T47D (cell line): ENCODE measurements around the gene MSL2.
"Not testable (repeated sequence)": the region's sequence is repeated elsewhere in the genome, so short reads cannot be mapped to it uniquely, and the experiment has no call there.

Experiments
- DNase-seq, 2 experiments: peaks; one replicate each; pipeline versions ENCODE4 v3.0.0 to v3.0.0-alpha.2; 2011 to 2012; ENCODE audit warnings: low read depth in 1 of 2, low spot score in 1 of 2
- JUND ChIP-seq: IDR thresholded peaks from 2 replicates; pipeline ENCODE4 v1.6.1; 2012; ENCODE audit warnings: low read depth
- in situ Hi-C: cut with HindIII; loops from 2 replicates; pipeline ENCODE4 v1.10.0; 2016; ENCODE audit warnings: low sequenced_read_pairs, low pct_unique_long_range_greater_than_20kb

MSL2 gene

DNA sequence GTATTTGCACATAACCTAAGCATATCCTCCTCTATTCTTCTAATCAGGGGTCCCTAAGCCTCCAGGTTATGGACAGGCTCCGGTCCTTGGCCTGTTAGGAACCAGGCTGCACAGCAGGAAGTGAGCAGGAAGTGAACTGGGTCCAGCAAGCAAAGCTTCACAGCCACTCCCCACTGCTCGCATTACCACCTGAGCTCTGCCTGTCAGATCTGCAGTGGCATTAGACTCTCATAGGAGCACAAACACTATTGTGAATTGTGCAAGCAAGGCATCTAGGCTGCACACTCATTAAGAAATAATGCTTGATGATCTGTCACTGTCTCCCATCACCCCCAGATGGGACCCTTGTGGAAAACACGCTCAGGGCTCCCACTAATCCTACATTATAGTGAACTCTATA is 9.8 kb downstream of the MSL2 start:
- no peak for TF ChIP-seq JUND
- peak in 1 of 2 experiments; percentile 63 for DNase-seq

DNA sequence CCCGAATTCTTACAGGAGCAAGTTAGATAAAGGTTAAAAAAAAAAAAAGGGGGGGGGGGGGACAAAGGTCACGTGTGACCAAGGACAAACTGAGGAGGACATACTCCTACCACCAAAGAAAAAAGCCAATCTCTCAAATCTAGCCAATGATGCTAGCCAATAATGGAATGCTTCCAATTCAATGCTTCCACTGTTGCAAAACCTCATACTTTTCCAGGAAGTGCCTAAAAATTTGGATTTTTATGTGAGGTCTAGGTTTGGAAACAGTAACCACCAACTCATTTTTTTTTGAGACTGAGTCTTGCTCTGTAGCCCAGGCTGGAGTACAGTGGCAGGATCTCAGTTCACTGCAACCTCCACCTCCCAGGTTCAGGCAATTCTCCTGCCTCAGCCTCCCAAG is 11.4 kb downstream of the MSL2 start:
- DNase-seq = no peak
- in situ Hi-C loops = no loop called here
- TF ChIP-seq JUND = no peak

More for the DNA sequence above, 9.8 kb downstream of the MSL2 start:
- in situ Hi-C loops = no loop called here

DNA sequence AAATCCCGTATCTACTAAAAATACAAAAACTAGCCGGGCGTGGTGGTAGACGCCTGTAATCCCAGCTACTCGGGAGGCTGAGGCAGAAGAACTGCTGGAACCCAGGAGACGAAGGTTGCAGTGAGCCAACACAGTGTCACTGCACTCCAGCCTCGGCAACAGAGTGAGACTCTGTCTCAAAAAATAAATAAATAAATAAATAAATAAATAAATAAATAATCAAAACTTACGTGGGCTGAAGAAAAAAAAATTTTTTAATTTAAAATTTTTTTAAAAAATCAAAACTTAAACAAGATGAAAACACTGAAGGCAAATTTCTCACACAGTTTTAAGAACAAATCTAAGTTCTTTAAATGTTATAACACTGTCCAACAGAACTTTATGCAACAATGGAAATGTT is 14.4 kb downstream of the MSL2 start:
- no peak for DNase-seq
- in situ Hi-C loops = no loop called here
- no peak for TF ChIP-seq JUND

DNA sequence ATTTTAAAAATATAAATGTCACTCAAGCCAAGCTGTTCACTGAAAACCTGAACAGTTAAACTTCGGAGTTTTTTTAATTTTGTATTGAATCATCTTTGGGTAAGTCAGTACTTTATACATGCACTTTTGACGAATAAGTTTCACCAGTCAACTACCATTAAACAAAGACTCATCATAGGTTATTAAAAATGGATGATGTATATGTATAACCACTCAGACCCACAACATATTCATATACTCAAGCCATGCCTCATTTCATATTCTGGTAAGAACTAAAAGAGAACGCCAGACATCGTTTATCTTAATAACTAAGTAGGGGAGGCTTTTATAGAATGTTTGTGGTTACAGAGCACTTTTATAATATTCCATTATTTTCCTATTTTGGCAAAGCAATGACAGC is 18.3 kb downstream of the MSL2 start:
- DNase-seq = no peak
- in situ Hi-C loops = no loop called here
- TF ChIP-seq JUND = no peak

DNA sequence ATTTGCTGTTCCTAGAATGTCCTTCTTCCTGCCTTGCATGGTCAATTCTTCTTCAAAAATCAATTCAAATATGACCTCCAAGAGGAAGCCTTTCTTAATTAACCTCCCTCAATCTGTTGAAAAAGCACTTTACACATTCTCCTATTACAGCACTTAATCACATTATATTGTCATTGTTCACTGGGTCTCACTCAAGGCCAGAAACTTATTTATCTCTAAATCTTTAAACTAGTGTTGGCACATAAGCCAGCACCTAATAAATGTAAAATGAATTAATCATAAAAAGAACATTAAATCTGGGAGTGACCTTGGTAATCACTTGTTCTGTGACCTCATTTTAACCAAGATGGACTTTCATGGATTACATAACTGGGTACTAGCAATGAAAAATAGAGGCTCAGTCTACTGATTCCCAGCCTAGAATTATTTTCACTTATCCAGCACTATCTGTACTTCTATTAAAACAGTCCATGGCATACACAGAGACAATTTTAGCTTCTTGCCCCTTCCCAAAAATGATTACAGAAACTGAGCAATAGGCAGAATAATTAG is 22.1 kb downstream of the MSL2 start:
- no peak for DNase-seq
- no peak for TF ChIP-seq JUND
- in situ Hi-C loops = no loop called here

DNA sequence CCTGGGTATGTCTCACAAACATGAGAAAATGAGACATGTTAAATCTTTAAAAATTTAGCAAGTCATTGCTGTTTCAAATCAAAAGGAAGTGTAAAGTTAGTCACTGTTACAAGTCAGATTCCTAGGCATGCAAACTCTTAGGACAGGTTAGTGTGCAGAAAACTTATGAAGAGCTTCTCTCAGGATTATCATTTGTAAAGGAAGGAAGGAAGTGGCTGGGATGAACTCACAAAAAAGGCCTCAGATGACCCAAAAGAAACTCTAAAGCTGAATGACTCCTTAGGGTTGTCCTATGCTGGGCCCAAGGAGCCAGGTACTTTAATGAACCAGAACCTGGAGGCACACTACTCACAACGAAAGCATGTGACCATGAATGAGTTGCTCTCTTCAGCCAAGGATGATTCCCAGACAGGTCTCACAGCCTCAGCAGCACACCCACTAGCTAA is 25.0 kb downstream of the MSL2 start:
- in situ Hi-C loops = no loop called here

DNA sequence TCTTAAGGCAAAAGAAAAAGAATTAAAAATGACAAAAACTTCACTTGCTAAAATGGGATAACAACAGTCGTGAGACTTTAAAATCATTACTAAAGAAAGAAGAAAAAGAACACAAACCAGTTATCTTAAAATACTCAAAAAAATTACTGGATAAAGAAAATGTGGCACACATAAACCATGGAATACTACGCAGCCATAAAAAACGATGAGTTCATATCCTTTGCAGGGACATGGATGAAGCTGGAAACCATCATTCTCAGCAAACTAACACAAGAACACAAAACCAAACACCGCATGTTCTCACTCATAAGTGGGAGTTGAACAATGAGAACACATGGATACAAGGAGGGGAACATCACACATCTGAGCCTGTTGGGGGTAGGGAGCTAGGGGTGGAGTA is 27.9 kb downstream of the MSL2 start:
- DNase-seq, in situ Hi-C loops: not testable (repeated sequence)

More for the DNA sequence above, 25.0 kb downstream of the MSL2 start:
- no peak for TF ChIP-seq JUND
- no peak for DNase-seq

DNA sequence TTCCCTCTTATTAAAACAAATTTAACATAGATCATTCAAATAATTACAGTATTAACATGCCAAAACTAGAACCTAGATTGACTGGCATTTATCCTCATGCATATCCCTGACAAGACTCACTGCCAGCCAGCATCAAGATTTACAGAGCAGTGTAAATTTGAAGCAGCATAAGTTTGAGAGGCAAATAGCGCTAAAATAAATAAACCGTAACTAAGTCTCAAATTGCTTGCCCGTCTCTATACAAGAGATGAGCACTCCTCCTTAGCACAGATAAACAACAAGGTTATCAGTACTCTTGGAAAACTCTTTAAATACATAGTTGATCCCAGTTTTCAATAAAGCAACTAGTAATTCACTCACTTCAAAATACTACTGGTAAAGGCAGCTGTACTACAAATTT is 29.6 kb downstream of the MSL2 start:
- no peak for TF ChIP-seq JUND
- in situ Hi-C loops = no loop called here

DNA sequence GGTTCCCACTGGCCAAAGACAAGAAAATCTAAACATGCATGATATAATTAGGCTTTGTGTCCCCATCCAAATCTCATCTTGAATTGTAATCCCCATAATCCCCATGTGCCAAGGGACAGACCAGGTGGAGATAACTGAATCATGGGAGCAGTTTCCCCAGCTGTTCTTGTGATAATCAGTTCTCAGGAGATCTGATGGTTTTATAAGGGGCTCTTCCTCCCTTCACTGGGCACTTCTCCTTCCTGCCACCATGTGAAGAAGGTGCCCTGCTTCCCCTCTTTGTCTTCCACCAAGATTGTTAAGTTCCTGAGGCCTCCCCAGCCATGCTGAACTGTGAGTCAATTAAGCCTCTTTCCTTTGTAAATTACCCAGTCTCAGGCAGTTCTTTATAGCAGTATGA is 32.5 kb downstream of the MSL2 start:
- DNase-seq, in situ Hi-C loops: not testable (repeated sequence)

More for the DNA sequence above, 29.6 kb downstream of the MSL2 start:
- no peak for DNase-seq

DNA sequence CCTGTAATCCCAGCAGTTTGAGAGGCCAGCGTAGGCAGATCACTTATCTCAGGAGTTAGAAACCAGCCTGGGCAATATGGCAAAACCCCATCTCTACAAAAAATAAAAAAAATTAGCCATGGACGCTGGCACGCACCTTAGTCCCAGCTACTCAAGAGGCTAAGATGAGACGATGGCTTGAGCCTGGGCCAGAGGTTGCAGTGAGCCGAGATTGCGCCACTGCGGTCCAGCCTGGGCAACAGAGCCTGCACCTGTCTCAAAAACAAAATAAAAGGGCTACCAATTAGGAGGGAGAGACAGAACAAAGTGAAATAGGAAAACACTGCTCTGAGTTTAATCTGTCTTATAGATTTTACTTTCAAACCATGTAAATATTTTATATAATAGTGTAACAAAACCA is 33.8 kb downstream of the MSL2 start:
- no peak for DNase-seq
- in situ Hi-C loops = no loop called here

DNA sequence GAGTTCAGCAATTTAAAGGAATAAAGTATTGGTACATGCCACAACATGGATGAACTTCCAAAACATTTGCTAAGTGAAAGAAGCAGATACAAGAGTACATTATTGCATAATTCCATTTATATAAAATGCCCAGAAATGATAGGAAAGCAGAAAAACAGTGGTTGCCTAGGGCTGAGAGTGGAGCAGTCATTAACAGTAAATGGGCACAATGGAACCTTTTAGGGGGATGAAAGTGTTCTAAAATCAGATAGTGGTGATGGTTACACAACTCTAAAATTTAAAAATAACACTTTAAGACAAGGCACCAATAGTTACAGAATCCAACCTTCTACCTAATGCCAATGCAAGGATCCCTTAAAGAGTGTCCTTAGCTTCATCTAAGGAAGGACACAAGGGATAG is 34.6 kb downstream of the MSL2 start:
- no peak for DNase-seq
- in situ Hi-C loops = no loop called here
- no peak for TF ChIP-seq JUND

More for the DNA sequence above, 33.8 kb downstream of the MSL2 start:
- TF ChIP-seq JUND = no peak

DNA sequence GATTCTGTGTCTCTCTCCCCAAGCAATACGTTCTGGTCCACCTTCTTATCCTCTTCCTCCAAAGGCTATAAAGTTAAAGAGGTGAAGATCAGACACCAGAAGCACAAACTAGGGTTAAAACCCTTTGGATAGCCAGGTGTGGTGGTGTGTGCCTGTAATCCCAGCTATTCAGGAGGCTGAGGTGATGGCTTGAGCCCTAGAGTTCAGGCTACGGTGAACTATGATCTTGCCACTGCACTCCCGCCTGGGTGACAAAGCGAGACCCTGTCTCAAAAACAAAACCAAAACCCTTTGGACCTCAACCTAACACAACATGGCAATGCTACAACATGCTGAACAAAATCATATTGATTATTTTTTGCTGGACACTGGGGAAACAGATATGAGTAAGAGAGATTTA is 43.2 kb downstream of the MSL2 start:
- TF ChIP-seq JUND = no peak

DNA sequence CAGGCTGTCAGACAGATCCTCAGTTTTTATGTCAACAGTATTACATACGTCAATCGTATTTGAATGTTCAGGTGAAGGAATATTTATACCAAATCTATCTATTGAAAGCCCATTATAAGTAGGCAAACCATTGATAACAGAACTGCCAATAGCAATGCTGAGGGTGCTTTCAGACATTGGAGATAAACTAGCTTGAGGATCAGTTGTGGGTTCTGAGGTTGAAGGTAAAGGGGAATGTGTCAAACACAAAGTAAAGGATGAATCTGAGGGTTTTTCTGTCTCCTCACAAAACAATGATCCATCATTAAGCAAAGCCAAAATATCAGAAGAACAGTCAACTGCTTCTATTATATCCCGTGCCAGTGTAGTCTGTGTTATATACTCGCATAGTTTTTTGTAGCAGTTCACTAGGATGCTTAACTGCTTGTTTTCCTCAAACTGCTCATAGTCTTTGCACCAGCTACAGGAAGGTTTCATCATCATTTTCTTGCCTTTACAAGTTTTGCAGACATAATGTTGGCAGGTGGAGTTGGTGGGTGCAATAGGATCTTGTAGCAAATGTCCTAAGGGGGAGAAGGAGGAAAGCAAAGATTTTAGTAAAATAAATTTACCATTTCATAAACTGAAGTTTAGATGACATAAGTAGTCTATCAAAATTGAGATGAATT is 43.8 kb downstream of the MSL2 start:
- in situ Hi-C loops = no loop called here
- TF ChIP-seq JUND = no peak
- no peak for DNase-seq

More for the DNA sequence above, 43.2 kb downstream of the MSL2 start:
- no peak for DNase-seq
- in situ Hi-C loops = no loop called here

DNA sequence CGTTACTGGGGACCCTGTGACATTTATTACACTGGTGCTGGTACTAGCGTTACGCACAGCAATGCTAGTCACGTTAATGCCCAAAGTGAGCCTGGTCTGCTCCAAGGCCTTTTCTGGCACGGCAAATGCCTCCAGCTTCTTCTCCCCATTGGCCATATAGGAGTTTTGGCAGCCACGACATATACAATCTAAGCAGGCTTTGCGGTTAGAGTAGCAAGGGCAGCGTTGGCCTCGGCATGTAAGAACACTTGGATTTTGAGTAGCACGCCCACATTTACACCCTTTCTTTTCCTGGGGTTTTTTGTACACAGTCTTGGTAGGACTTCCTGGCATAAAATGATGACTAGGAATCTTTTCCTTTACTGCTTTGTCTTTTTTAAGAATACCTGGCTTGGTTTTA is 44.9 kb downstream of the MSL2 start:
- no peak for DNase-seq
- no peak for TF ChIP-seq JUND
- in situ Hi-C loops = no loop called here
